Stimulated activated CD4-positive, alpha-beta T cell treated with anti-CD3 and anti-CD28 coated beads, Interleukin-4, amount 100 ng/mL, for 48 hours (primary cell): ENCODE data around the gene SSH2.
A peak's percentile ranks its signal among the peaks of the same experiment; 100 is the strongest.

Experiments
- DNase-seq, 2 donors: peaks; one replicate each; pipeline ENCODE4 v3.0.0-alpha.2; 2020; ENCODE audit warnings: low read depth in 2 of 2

SSH2 gene

GRCh38 chr17:29589524-29590410 is 340.3 kb downstream of the SSH2 start, which contains the start of gene GIT1:
GIT1 (minus strand) TSS chr17:29589648; CDS start chr17:29589378, 270 bp downstream.
- peak; percentile 73 to 80 for DNase-seq

GRCh38 chr17:29588562-29589411 is 341.2 kb downstream of the SSH2 start:
- peak in 1 of 2 donors; percentile 27 for DNase-seq

- DNase-seq = no peak
These were observed 341.9 kb downstream of the SSH2 start for GRCh38 chr17:29588017-29588561.

- DNase-seq = no peak
These were observed 342.4 kb downstream of the SSH2 start for GRCh38 chr17:29587591-29587990.

- DNase-seq = no peak
These were observed 343.2 kb downstream of the SSH2 start for GRCh38 chr17:29586676-29587469.

- no peak for DNase-seq
These were observed 344.8 kb downstream of the SSH2 start for GRCh38 chr17:29585080-29585751.

GRCh38 chr17:29584452-29585079 is 345.5 kb downstream of the SSH2 start:
- DNase-seq = no peak

GRCh38 chr17:29583324-29584248 is 346.4 kb downstream of the SSH2 start:
- no peak for DNase-seq

GRCh38 chr17:29582772-29583171 is 347.3 kb downstream of the SSH2 start:
- DNase-seq = no peak

GRCh38 chr17:29582254-29582765 is 347.7 kb downstream of the SSH2 start:
- no peak for DNase-seq

GRCh38 chr17:29581583-29582253 is 348.3 kb downstream of the SSH2 start:
- no peak for DNase-seq

GRCh38 chr17:29579866-29580771 is 349.9 kb downstream of the SSH2 start:
- peak; percentile 84 to 86 for DNase-seq

- DNase-seq = no peak
These were observed 351.2 kb downstream of the SSH2 start for GRCh38 chr17:29578626-29579485.

- no peak for DNase-seq
These were observed 352.4 kb downstream of the SSH2 start for GRCh38 chr17:29577385-29578211.

- DNase-seq = no peak
These were observed 353.0 kb downstream of the SSH2 start for GRCh38 chr17:29577001-29577370.
